Measurements from ENCODE around the gene TMPRSS7. TPM values are rescaled to one million over a fixed set of nuclear protein-coding genes. Genes with fewer than 3 reads are reported as not detected.

The TMPRSS7 gene
- polyA plus RNA-seq, 1 of the 3 experiments (the other 2 are of a cell fraction), result 0.02 TPM

DNA sequence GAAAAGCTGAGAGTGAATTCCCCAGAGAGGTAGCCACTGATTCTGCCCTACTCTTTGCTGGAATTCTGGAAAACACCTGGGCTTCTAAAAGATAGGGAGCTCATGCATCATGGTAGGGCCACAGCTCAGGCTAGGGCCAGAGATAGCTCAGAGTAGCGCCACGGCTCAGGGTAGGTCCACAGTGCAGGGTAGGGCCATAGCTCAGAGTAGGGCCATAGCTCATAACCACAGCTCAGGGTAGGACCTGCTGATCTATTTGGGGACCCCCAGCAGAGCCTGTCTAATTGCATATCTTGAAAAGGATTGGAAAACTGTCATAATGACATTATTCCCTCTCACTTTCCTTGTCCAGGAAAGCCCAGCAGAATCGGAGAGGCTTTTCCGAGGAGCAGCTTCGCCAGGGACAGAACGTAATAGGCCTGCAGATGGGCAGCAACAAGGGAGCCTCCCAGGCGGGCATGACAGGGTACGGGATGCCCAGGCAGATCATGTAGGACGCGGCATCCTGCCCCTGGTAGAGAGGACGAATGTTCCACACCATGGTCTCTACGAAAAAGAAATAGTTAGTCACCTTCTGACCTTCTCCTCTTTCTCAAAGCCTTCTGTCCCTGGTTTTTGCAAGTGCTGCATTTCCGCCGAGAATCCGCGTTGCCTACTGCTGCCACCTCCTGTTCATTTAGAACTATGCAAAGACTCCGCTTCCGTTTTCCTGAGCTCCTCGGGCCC is 21.3 kb upstream of the TMPRSS7 start:
- H3K4me3 ChIP-seq (ENCODE audit: low read depth in 2 of 2, low read length in 1 of 2), result no peak overlapping the region
- WGBS (ENCODE audit: low lambda C conversion rate), result 57% methylated on average over 17 of the region's 19 CpGs
- no peak overlapping the region for H3K27ac ChIP-seq (ENCODE audit: low read depth in 2 of 2, low read length in 1 of 2)
- no peaks in the 10 kb centered on the region for H3K27me3 ChIP-seq (ENCODE audit: insufficient read depth)
- TF ChIP-seq, protein P1, sequence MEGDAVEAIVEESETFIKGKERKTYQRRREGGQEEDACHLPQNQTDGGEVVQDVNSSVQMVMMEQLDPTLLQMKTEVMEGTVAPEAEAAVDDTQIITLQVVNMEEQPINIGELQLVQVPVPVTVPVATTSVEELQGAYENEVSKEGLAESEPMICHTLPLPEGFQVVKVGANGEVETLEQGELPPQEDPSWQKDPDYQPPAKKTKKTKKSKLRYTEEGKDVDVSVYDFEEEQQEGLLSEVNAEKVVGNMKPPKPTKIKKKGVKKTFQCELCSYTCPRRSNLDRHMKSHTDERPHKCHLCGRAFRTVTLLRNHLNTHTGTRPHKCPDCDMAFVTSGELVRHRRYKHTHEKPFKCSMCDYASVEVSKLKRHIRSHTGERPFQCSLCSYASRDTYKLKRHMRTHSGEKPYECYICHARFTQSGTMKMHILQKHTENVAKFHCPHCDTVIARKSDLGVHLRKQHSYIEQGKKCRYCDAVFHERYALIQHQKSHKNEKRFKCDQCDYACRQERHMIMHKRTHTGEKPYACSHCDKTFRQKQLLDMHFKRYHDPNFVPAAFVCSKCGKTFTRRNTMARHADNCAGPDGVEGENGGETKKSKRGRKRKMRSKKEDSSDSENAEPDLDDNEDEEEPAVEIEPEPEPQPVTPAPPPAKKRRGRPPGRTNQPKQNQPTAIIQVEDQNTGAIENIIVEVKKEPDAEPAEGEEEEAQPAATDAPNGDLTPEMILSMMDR (IDR thresholded peaks at IDR 0.05), result peak; percentile 66
- TF ChIP-seq, protein P2, sequence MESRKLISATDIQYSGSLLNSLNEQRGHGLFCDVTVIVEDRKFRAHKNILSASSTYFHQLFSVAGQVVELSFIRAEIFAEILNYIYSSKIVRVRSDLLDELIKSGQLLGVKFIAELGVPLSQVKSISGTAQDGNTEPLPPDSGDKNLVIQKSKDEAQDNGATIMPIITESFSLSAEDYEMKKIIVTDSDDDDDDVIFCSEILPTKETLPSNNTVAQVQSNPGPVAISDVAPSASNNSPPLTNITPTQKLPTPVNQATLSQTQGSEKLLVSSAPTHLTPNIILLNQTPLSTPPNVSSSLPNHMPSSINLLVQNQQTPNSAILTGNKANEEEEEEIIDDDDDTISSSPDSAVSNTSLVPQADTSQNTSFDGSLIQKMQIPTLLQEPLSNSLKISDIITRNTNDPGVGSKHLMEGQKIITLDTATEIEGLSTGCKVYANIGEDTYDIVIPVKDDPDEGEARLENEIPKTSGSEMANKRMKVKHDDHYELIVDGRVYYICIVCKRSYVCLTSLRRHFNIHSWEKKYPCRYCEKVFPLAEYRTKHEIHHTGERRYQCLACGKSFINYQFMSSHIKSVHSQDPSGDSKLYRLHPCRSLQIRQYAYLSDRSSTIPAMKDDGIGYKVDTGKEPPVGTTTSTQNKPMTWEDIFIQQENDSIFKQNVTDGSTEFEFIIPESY (IDR thresholded peaks at IDR 0.05; ENCODE audit: borderline replicate concordance, low read depth), result peak; percentile 53; the same call in 1 of the 2 replicates
- TF ChIP-seq SIN3A (IDR thresholded peaks at IDR 0.05; ENCODE audit: borderline replicate concordance, low read depth, low read length), result no peak
- TF ChIP-seq RCOR1 (IDR thresholded peaks at IDR 0.05; ENCODE audit: low read length), result peak; percentile 17; the same call in 1 of the 2 replicates
- TF ChIP-seq GABPA (IDR thresholded peaks at IDR 0.05; ENCODE audit: low read depth), result no peak
- TF ChIP-seq EZH2phosphoT487 (IDR thresholded peaks at IDR 0.05; ENCODE audit: borderline replicate concordance, low read depth), result no peak
- TF ChIP-seq FOSL2 (IDR thresholded peaks at IDR 0.05; ENCODE audit: borderline replicate concordance, low read depth), result no peak
- TF ChIP-seq EP300 (IDR thresholded peaks at IDR 0.05; ENCODE audit: borderline replicate concordance in 1 of 2, low read depth in 1 of 2, low read length in 1 of 2), result no peak
- TF ChIP-seq TAF1 (IDR thresholded peaks at IDR 0.05; ENCODE audit: borderline replicate concordance, low read depth, low read length), result no peak
- TF ChIP-seq MXI1 (IDR thresholded peaks at IDR 0.05; ENCODE audit: low read depth, low read length), result no peak
- peak; percentile 70 for TF ChIP-seq SMC3 (IDR thresholded peaks at IDR 0.05; ENCODE audit: low read depth, low read length)
- TF ChIP-seq RAD21 (IDR thresholded peaks at IDR 0.05; ENCODE audit: low read length), result peak; percentile 81
- TF ChIP-seq, protein P3, sequence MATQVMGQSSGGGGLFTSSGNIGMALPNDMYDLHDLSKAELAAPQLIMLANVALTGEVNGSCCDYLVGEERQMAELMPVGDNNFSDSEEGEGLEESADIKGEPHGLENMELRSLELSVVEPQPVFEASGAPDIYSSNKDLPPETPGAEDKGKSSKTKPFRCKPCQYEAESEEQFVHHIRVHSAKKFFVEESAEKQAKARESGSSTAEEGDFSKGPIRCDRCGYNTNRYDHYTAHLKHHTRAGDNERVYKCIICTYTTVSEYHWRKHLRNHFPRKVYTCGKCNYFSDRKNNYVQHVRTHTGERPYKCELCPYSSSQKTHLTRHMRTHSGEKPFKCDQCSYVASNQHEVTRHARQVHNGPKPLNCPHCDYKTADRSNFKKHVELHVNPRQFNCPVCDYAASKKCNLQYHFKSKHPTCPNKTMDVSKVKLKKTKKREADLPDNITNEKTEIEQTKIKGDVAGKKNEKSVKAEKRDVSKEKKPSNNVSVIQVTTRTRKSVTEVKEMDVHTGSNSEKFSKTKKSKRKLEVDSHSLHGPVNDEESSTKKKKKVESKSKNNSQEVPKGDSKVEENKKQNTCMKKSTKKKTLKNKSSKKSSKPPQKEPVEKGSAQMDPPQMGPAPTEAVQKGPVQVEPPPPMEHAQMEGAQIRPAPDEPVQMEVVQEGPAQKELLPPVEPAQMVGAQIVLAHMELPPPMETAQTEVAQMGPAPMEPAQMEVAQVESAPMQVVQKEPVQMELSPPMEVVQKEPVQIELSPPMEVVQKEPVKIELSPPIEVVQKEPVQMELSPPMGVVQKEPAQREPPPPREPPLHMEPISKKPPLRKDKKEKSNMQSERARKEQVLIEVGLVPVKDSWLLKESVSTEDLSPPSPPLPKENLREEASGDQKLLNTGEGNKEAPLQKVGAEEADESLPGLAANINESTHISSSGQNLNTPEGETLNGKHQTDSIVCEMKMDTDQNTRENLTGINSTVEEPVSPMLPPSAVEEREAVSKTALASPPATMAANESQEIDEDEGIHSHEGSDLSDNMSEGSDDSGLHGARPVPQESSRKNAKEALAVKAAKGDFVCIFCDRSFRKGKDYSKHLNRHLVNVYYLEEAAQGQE (IDR thresholded peaks at IDR 0.05; ENCODE audit: low read depth, low read length), result no peak
- no peak for TF ChIP-seq NFIC (IDR thresholded peaks at IDR 0.05; ENCODE audit: borderline replicate concordance)
- no peak for TF ChIP-seq FOXJ3 (CRISPR knock-in tag; IDR thresholded peaks at IDR 0.05)
- TF ChIP-seq POLR2AphosphoS5 (IDR thresholded peaks at IDR 0.05; ENCODE audit: low read depth, low read length), result no peak
- H2AFZ ChIP-seq (ENCODE audit: low read depth), result no peak overlapping the region
- DNase-seq, result peak; percentile 48
- peaks cover 0 to 20% of the 10 kb centered on the region in 2 experiments for H3K36me3 ChIP-seq (replicated peaks in 1 of 2; ENCODE audit: control insufficient read depth in 1 of 2, insufficient read depth in 2 of 2, low read length in 1 of 2)
- H3F3A ChIP-seq (replicated peaks; ENCODE audit: insufficient read depth), result no peaks in the 10 kb centered on the region
- CTCF ChIA-PET, result interaction anchor here (0.5 to 7.3 kb wide), 36 partner anchors 9 to 906 kb away, joined by 3 to 165 read pairs (median 5); partner anchors contain the start of genes ABHD10 and TAGLN3
- no peaks in the 10 kb centered on the region for H3K9me3 ChIP-seq
- H4K20me1 ChIP-seq (ENCODE audit: insufficient read depth), result no peaks in the 10 kb centered on the region
- H3K9ac ChIP-seq, result no peak overlapping the region
- POLR2A ChIA-PET, result interaction anchor here (0.7 to 2.0 kb wide), 3 partner anchors 10 to 14 kb away, joined by 3 to 11 read pairs (median 3); partner anchors contain the start of gene TAGLN3
- H3K79me2 ChIP-seq (ENCODE audit: insufficient read depth), result no peaks in the 10 kb centered on the region
- peaks cover 3 to 8% of the 10 kb centered on the region in 2 experiments; a peak in 2 of 4 replicates for H3K4me1 ChIP-seq (ENCODE audit: control insufficient read depth in 1 of 2, insufficient read depth in 2 of 2, low read depth in 1 of 2, low read length in 1 of 2)
- no peak overlapping the region for H3K4me2 ChIP-seq
- no peaks in the 10 kb centered on the region for H3K9me2 ChIP-seq

Data from SK-N-SH (cell line).